Astrocyte of the cerebellum (primary cell): ENCODE measurements around the gene MS4A18.

Experiments used
- DNase-seq: peaks from one replicate; pipeline ENCODE4 v3.0.0-alpha.2; 2011; ENCODE audit warnings: low read depth
- H3K4me3 ChIP-seq: 2 replicates; pipeline ENCODE4 v1.5.1; 2011; ENCODE audit warnings: mild to moderate bottlenecking, low read depth, low read length, moderate library complexity
- in situ Hi-C: cut with HindIII; loops from 2 replicates; pipeline ENCODE4 v1.10.0; 2017; ENCODE audit warnings: low sequenced_read_pairs
- TF ChIP-seq, protein P1 (sequence below): IDR thresholded peaks from 2 replicates; pipeline ENCODE4 v1.5.1; 2012; ENCODE audit warnings: low read length, low read depth, moderate library complexity, mild to moderate bottlenecking; ENCODE audit errors: missing control alignments

Gene MS4A18

DNA sequence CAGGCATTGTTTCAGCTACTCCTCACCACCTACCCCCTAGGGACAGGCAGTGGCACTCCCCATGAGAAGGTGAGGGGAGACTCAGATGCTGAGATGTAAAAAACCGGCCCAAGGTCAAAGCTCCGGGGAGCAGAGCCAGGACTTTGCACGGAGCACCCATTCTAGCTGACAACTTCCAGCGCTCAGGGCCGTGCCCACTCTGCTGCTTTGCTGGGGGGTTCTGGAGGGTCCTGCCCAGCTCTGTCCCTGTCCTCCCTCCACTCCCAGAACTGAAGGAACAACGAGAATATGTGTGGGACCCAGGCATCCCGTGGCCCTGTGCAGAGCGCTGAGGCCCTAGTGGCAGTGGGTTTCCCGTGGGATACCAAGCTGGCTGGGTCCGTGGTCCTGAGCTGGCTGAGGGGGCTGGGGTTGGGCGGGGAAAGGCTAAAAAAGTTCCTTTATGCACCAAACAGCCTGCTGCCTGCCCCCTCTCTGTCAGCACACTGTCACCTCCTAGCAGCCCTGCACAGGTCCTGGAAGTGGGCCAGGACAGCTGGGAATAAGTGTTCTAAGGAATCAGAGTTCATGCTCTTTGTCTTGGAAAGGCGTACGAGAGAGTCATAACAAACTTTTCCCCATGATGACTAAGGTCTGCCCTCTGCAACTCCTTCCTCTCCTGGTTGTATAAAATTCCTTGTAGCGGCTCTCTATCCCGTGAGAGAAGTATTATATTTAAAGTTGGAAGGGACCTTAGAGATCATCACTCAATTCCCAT lies 62.5 kb downstream of the MS4A18 start:
- TF ChIP-seq, protein P1, sequence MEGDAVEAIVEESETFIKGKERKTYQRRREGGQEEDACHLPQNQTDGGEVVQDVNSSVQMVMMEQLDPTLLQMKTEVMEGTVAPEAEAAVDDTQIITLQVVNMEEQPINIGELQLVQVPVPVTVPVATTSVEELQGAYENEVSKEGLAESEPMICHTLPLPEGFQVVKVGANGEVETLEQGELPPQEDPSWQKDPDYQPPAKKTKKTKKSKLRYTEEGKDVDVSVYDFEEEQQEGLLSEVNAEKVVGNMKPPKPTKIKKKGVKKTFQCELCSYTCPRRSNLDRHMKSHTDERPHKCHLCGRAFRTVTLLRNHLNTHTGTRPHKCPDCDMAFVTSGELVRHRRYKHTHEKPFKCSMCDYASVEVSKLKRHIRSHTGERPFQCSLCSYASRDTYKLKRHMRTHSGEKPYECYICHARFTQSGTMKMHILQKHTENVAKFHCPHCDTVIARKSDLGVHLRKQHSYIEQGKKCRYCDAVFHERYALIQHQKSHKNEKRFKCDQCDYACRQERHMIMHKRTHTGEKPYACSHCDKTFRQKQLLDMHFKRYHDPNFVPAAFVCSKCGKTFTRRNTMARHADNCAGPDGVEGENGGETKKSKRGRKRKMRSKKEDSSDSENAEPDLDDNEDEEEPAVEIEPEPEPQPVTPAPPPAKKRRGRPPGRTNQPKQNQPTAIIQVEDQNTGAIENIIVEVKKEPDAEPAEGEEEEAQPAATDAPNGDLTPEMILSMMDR = no peak
- DNase-seq = peak; percentile 31
- in situ Hi-C loops = no loop called here

DNA sequence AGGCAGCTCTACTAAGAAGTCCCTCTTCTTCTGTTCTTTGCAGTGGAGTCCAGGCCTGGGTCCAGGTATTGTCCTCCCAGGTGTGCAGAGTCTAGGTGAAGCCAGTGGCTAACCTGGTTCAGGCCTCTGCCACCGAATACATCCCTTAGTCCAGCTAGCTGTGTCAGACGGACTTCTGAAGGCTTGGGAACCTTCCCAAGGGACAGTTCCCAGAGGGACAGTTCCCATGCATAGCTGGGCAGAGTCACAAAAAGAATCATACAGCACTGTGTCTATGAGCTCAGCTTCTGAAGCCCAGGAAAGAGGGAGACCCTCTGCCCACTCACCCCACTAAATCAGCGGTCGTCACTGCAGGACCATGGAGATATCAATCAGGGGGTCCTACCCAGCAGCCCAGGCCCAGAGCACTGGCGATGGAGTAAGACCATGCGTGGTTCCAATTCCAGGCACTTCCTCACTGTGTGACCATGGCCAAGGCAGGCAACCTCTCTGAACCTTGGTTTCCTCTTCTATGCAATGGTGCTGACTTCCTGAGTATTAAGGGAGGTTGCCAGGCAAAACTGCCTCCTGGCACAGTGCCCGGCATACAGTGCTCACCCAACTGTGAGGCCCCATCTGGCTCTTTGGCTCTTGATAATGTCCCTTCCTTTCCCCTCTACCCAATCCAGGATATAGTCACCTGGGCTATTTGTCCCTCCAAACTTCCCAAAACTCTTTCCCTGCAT lies 64.0 kb downstream of the MS4A18 start:
- in situ Hi-C loops = no loop called here
- TF ChIP-seq, protein P1 = no peak
- H3K4me3 ChIP-seq = no peak overlapping the region
- DNase-seq = no peak

More for the DNA sequence above, 62.5 kb downstream of the MS4A18 start:
- no peak overlapping the region for H3K4me3 ChIP-seq

DNA sequence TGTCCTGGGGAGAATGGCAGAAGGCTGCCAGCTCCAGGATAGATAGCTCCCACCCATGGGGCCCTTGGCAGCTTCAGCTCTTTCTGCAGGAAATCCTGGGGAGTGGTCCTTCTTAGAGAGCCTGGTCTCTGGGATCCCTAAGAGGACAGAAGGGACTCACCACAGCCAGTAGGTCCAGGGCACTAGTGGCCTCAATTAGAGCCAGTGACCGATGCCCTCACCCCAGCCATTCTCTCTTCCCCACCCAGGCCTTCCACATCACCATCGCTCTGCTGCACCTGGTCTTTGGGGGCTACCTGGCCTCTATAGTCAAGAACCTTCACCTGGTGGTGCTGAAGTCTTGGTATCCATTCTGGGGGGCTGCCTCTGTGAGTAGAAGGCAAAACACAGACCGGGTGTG lies 66.2 kb downstream of the MS4A18 start:
- DNase-seq = no peak
- no peak overlapping the region for H3K4me3 ChIP-seq
- TF ChIP-seq, protein P1 = no peak
- in situ Hi-C loops = no loop called here

DNA sequence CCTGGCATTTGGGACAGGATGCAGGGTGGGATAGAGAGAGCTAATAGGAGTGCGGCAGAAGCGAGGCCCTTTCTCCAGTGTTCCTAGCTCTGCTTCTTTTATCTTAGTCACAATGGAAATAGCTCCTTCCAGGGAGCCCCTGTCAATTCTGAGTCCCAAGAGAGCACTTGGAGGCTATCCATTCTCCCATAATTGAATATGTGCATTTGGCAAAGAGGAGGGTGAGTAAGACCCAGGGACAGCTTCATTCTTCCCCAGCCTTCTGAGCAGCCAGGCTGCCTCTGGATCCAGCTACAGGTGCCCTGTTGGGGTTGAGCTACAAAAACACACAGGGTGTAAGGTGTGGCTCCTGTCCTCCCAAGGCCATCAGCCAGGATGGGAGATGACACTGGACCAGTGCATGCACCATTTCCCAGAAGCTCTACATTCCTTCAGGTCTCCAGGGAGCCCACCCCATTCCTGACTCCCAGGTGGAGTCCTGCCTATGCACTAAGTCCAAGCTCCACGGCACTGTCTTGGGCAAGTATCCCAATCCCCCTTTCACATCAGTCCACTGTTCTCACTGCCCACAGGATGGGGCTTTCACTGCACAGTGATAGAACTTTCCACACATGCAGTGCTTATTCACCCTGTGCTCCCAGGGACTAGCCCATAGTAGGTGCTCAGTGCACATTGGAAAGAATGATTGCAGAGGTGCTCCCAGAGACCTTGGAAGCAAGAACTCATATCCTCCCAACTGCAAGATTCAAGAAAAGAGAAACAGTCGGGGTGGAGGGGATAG lies 66.8 kb downstream of the MS4A18 start:
- TF ChIP-seq, protein P1 = no peak
- in situ Hi-C loops = no loop called here

DNA sequence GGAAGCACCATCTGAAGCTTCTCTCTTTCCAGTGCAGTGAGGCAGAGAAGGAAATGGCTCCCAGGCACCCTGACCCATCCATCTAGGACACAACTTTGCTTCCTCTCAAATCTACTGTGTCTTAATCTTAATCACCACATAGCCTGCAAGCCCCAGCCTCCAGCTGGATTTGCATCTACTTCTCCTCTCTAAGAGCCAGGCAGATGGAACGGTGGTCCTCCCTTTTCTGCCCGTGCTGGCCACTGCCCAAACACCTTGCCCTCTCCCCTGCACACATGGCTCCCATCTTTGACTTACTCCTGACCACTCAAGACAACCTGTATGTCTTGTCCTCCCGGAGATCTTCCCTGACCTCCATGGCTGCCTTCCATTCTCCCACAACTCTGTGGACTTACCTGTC lies 68.0 kb downstream of the MS4A18 start:
- DNase-seq = no peak
- H3K4me3 ChIP-seq = no peak overlapping the region
- in situ Hi-C loops = no loop called here
- TF ChIP-seq, protein P1 = no peak

More for the DNA sequence above, 66.8 kb downstream of the MS4A18 start:
- no peak for DNase-seq
- H3K4me3 ChIP-seq = no peak overlapping the region
